Smooth muscle cell (in vitro differentiated cells): ENCODE measurements around the gene RAD51B. TPM values are rescaled to one million over a fixed set of nuclear protein-coding genes. Genes with fewer than 3 reads are reported as not detected.

Experiments used
- DNase-seq: peaks from one replicate; lab custom pipeline; 2025; ENCODE audit not compliant: unreplicated experiment; lab: John Stamatoyannopoulos, UW
- H2AFZ ChIP-seq: fragments of 200-600 bp; sonication (generic); 2 replicates; pipeline ENCODE4 v1.6.0; 2016; ENCODE audit warnings: antibody characterized with exemption, low read depth, mild to moderate bottlenecking
- H3F3A ChIP-seq: fragments of 200-600 bp; sonication (generic); 2 replicates; pipeline ENCODE4 v1.6.0; 2017; ENCODE audit warnings: antibody characterized with exemption, low read depth
- H3K27ac ChIP-seq: fragments of 200-600 bp; sonication (generic); 2 replicates; pipeline ENCODE4 v1.5.1; 2016; ENCODE audit warnings: low read depth, mild to moderate bottlenecking
- H3K27me3 ChIP-seq: fragments of 200-600 bp; sonication (generic); 2 replicates; pipeline ENCODE4 v1.6.1; 2016; ENCODE audit warnings: low read depth, mild to moderate bottlenecking
- H3K36me3 ChIP-seq: fragments of 200-600 bp; sonication (generic); 2 replicates; pipeline ENCODE4 v1.5.1; 2016; ENCODE audit warnings: low read depth
- H3K4me1 ChIP-seq: fragments of 200-600 bp; sonication (generic); 2 replicates; pipeline ENCODE4 v1.5.1; 2016; ENCODE audit warnings: low read depth
- H3K4me2 ChIP-seq: fragments of 200-600 bp; sonication (generic); 2 replicates; pipeline ENCODE4 v1.6.0; 2016; ENCODE audit warnings: mild to moderate bottlenecking
- H3K4me3 ChIP-seq: fragments of 200-600 bp; sonication (generic); 2 replicates; pipeline ENCODE4 v1.5.1; 2016; ENCODE audit warnings: mild to moderate bottlenecking
- H3K79me2 ChIP-seq: fragments of 200-600 bp; sonication (generic); 2 replicates; pipeline ENCODE4 v1.6.0; 2016; ENCODE audit warnings: low read depth, mild to moderate bottlenecking
- H3K9ac ChIP-seq: fragments of 200-600 bp; sonication (generic); 2 replicates; pipeline ENCODE4 v1.6.0; 2016; ENCODE audit warnings: low read depth
- H3K9me3 ChIP-seq: fragments of 200-600 bp; sonication (generic); replicated peaks from 2 replicates; pipeline ENCODE4 v1.5.1; 2016; ENCODE audit warnings: low read depth
- H4K20me1 ChIP-seq: fragments of 200-600 bp; sonication (generic); 2 replicates; pipeline ENCODE4 v1.6.0; 2016; ENCODE audit warnings: low read depth
- CTCF ChIP-seq: fragments of 200-600 bp; sonication (generic); IDR thresholded peaks from 2 replicates; pipeline ENCODE4 v1.5.1; 2017; ENCODE audit warnings: borderline replicate concordance, mild to moderate bottlenecking, antibody characterized with exemption; ENCODE audit not compliant: insufficient read depth, poor library complexity, severe bottlenecking
- WGBS: methylation state at CpG from one replicate; pipeline ENCODE4 v1.1.7; 2016; ENCODE audit warnings: low lambda C conversion rate; 5-methylcytosine and 5-hydroxymethylcytosine counted together
- polyA plus RNA-seq: library from polyadenylated mRNA; unstranded; fragments of >200 nt; fragmentation: Nextera tagmentation; extraction: Ambion mirVana; gene quantifications from 2 replicates; pipeline ENCODE4 v1.2.1, GENCODE V29; 2016
- total RNA-seq: library from RNA; depleted of rRNA; stranded (reverse); fragments of >200 nt; gene quantifications from 2 replicates; pipeline ENCODE4 v1.2.3, GENCODE V29; 2014

Gene RAD51B
- total and polyA plus RNA-seq, 2 experiments from 2014 or later: 4.6 to 5.3 TPM

- 96% methylated on average over 7 of the region's 7 CpGs for WGBS
- H3F3A ChIP-seq: no peaks in the 10 kb centered on the region
These were observed 496.7 kb downstream of the RAD51B start for GRCh38 chr14:68316078-68316868.

GRCh38 chr14:68317239-68317638 is 497.7 kb downstream of the RAD51B start:
- Histone ChIP-seq H3K4me2 (no peak overlapping the region), H3K36me3 (no peaks in the 10 kb centered on the region), H3F3A (no peaks in the 10 kb centered on the region), H2AFZ (no peak overlapping the region), H3K27ac (no peak overlapping the region), H3K27me3 (no peaks in the 10 kb centered on the region), H3K9ac (no peak overlapping the region), H3K79me2 (no peaks in the 10 kb centered on the region), H3K9me3 (no peaks in the 10 kb centered on the region), H4K20me1 (no peaks in the 10 kb centered on the region), H3K4me1 (peaks cover 24% of the 10 kb centered on the region), H3K4me3 (no peak overlapping the region)
- WGBS: 97% methylated on average over 3 of the region's 3 CpGs
- DNase-seq: no peak
- TF ChIP-seq CTCF: no peak

More at GRCh38 chr14:68316078-68316868, 496.7 kb downstream of the RAD51B start:
- H3K36me3 ChIP-seq: no peaks in the 10 kb centered on the region
- H3K4me1 ChIP-seq: peaks cover 24% of the 10 kb centered on the region
- no peak overlapping the region for H3K4me2 ChIP-seq
- H3K27me3 ChIP-seq: no peaks in the 10 kb centered on the region
- TF ChIP-seq CTCF: no peak
- no peaks in the 10 kb centered on the region for H3K9me3 ChIP-seq
- DNase-seq: no peak
- no peaks in the 10 kb centered on the region for H4K20me1 ChIP-seq
- no peaks in the 10 kb centered on the region for H3K79me2 ChIP-seq
- H3K27ac ChIP-seq: no peak overlapping the region
- H3K4me3 ChIP-seq: no peak overlapping the region
- no peak overlapping the region for H3K9ac ChIP-seq
- no peak overlapping the region for H2AFZ ChIP-seq

- Histone ChIP-seq H3K9me3 (no peaks in the 10 kb centered on the region), H3K4me2 (no peak overlapping the region), H3K4me1 (peaks cover 14% of the 10 kb centered on the region), H3K9ac (no peak overlapping the region), H2AFZ (no peak overlapping the region), H3K27me3 (no peaks in the 10 kb centered on the region), H4K20me1 (no peaks in the 10 kb centered on the region), H3K36me3 (no peaks in the 10 kb centered on the region), H3K79me2 (no peaks in the 10 kb centered on the region), H3K4me3 (no peak overlapping the region), H3F3A (no peaks in the 10 kb centered on the region), H3K27ac (no peak overlapping the region)
- TF ChIP-seq CTCF: no peak
- no peak for DNase-seq
- 46% methylated on average over 2 of the region's 2 CpGs for WGBS
These were observed 499.2 kb downstream of the RAD51B start for GRCh38 chr14:68318828-68319227.

- Histone ChIP-seq H3K79me2 (no peaks in the 10 kb centered on the region), H3K9me3 (no peaks in the 10 kb centered on the region), H3K36me3 (no peaks in the 10 kb centered on the region), H3K4me3 (no peak overlapping the region), H3K27ac (no peak overlapping the region), H3K27me3 (no peaks in the 10 kb centered on the region), H3K4me1 (no peaks in the 10 kb centered on the region), H3F3A (no peaks in the 10 kb centered on the region), H3K9ac (no peak overlapping the region), H2AFZ (no peak overlapping the region), H3K4me2 (no peak overlapping the region), H4K20me1 (no peaks in the 10 kb centered on the region)
- DNase-seq: no peak
- no peak for TF ChIP-seq CTCF
- WGBS: 96% methylated on average over 1 of the region's 1 CpG
These were observed 500.9 kb downstream of the RAD51B start for GRCh38 chr14:68320495-68320894.
